Endothelial cell of umbilical vein (primary cell): Measurements from ENCODE around the gene PKNOX2. TPM values are rescaled to one million over a fixed set of nuclear protein-coding genes. Genes with fewer than 3 reads are reported as not detected.

Source experiments
- BruUV-seq: library from RNA; stranded (reverse); fragments of 400-500 nt; replicated peaks from 2 replicates; lab custom pipeline; 2021; lab: Mats Ljungman, UMichigan
- CTCF ChIA-PET: fragments of 300-600, 350-600 bp; sonication (Branson Sonifier 250); formaldehyde crosslinking; loops from one replicate; lab custom pipeline; 2021; ENCODE audit warnings: antibody characterized with exemption, inconsistent platforms; lab: Charles Lee
- POLR2A ChIA-PET: fragments of 300-600, 350-600 bp; sonication (Branson Sonifier 250); formaldehyde crosslinking; loops from one replicate; lab custom pipeline; 2021; ENCODE audit warnings: antibody characterized with exemption, inconsistent platforms; lab: Charles Lee
- DNase-seq: peaks from one replicate; pipeline ENCODE4 v3.0.0-alpha.2; 2011; ENCODE audit warnings: low read depth, low spot score
- FAIRE-seq: peaks from 2 replicates; lab custom pipeline; 2011; peaks lifted over from hg19 to GRCh38; lab: Jason Lieb, UNC
- H2AFZ ChIP-seq: 2 replicates; pipeline ENCODE4 v1.6.0; 2012; ENCODE audit warnings: low read depth, low read length, control low read depth, inconsistent platforms
- H3K27ac ChIP-seq: 2 replicates; pipeline ENCODE4 v1.5.1; 2011; ENCODE audit warnings: low read depth, mild to moderate bottlenecking, control low read depth, low read length, moderate library complexity; ENCODE audit not compliant: insufficient read depth
- H3K27me3 ChIP-seq, 2 experiments: 2 replicates each; pipeline versions ENCODE4 v1.6.0 to v1.6.1; 2011; ENCODE audit warnings: low read length in 2 of 2, mixed read lengths in 1 of 2; ENCODE audit not compliant: control insufficient read depth in 2 of 2, insufficient read depth in 2 of 2
- H3K36me3 ChIP-seq, 2 experiments: 2 replicates in 1 of 2; 3 replicates in 1 of 2; pipeline ENCODE4 v1.5.1; 2011; ENCODE audit warnings: low read length in 2 of 2, mild to moderate bottlenecking in 1 of 2, moderate library complexity in 1 of 2; ENCODE audit not compliant: control insufficient read depth in 2 of 2, insufficient read depth in 2 of 2; ENCODE audit errors: extremely low read depth in 1 of 2
- H3K4me1 ChIP-seq: 3 replicates; pipeline ENCODE4 v1.5.1; 2011; ENCODE audit warnings: mild to moderate bottlenecking, low read length; ENCODE audit not compliant: control insufficient read depth, insufficient read depth; ENCODE audit errors: extremely low read depth
- H3K4me2 ChIP-seq: 2 replicates; pipeline ENCODE4 v1.6.1; 2011; ENCODE audit warnings: low read length, control low read depth, mixed read lengths; ENCODE audit not compliant: insufficient read depth
- H3K4me3 ChIP-seq, 3 experiments: fragments of 200-600 bp in 1 of 3; sonication (generic), shearing (Covaris generic) in 1 of 3; replicated peaks in 1 of 3; 2 replicates each; pipeline ENCODE4 v1.5.1; 2011 to 2016; ENCODE audit warnings: control low read depth in 3 of 3, low read length in 3 of 3, mild to moderate bottlenecking in 2 of 3, inconsistent platforms in 1 of 3, low read depth in 1 of 3, moderate library complexity in 1 of 3; ENCODE audit not compliant: insufficient read depth in 1 of 3
- H3K79me2 ChIP-seq: 2 replicates; pipeline ENCODE4 v1.6.0; 2012; ENCODE audit warnings: low read length, inconsistent platforms; ENCODE audit not compliant: control insufficient read depth, insufficient read depth
- H3K9ac ChIP-seq: replicated peaks from 2 replicates; pipeline ENCODE3; 2011; ENCODE audit warnings: low read length, control low read depth; ENCODE audit not compliant: insufficient read depth; ENCODE audit errors: extremely low read depth
- H3K9me1 ChIP-seq: replicated peaks from 3 replicates; pipeline ENCODE4 v1.6.0; 2011; ENCODE audit warnings: mild to moderate bottlenecking, low read length; ENCODE audit not compliant: control insufficient read depth, insufficient read depth; ENCODE audit errors: extremely low read depth
- H3K9me3 ChIP-seq: replicated peaks from 2 replicates; pipeline ENCODE4 v1.5.1; 2012; ENCODE audit warnings: low read length, inconsistent platforms; ENCODE audit not compliant: control insufficient read depth, insufficient read depth
- H4K20me1 ChIP-seq: replicated peaks from 2 replicates; pipeline ENCODE3; 2011; ENCODE audit warnings: mild to moderate bottlenecking, low read length; ENCODE audit not compliant: control insufficient read depth, insufficient read depth; ENCODE audit errors: extremely low read depth
- CTCF ChIP-seq, 2 donors: IDR thresholded peaks; 1 replicate in 1 of 2; 2 replicates in 1 of 2; pipeline ENCODE4 v1.5.1; 2011; ENCODE audit warnings: low read length in 2 of 2, mild to moderate bottlenecking in 2 of 2, moderate library complexity in 2 of 2, control low read depth in 1 of 2, inconsistent platforms in 1 of 2, low read depth in 1 of 2; ENCODE audit not compliant: insufficient read depth in 1 of 2; ENCODE audit errors: extremely low read depth in 1 of 2
- EZH2 ChIP-seq: IDR thresholded peaks from 2 replicates; pipeline ENCODE4 v1.6.1; 2012; ENCODE audit warnings: borderline replicate concordance, low read depth, mild to moderate bottlenecking, moderate library complexity, low read length, inconsistent platforms; ENCODE audit not compliant: severe bottlenecking
- FOS ChIP-seq: IDR thresholded peaks from 2 replicates; pipeline ENCODE4 v1.6.1; 2011; ENCODE audit warnings: mild to moderate bottlenecking, low read length, moderate library complexity, borderline replicate concordance; ENCODE audit not compliant: insufficient read depth
- GATA2 ChIP-seq: IDR thresholded peaks from 2 replicates; pipeline ENCODE4 v1.7.0; 2011; ENCODE audit warnings: low read depth, mild to moderate bottlenecking, moderate library complexity, mixed read lengths, low read length; ENCODE audit not compliant: insufficient read length, insufficient read depth
- JUN ChIP-seq: IDR thresholded peaks from 2 replicates; pipeline ENCODE4 v1.6.1; 2011; ENCODE audit warnings: borderline replicate concordance, low read depth; ENCODE audit not compliant: insufficient read length, insufficient read depth
- MAX ChIP-seq: IDR thresholded peaks from 2 replicates; pipeline ENCODE4 v1.6.1; 2011; ENCODE audit not compliant: insufficient read depth, insufficient read length
- MYC ChIP-seq: IDR thresholded peaks from one replicate; pipeline ENCODE4 v1.6.1; 2011; ENCODE audit warnings: mild to moderate bottlenecking, low read depth, low read length
- POLR2A ChIP-seq: IDR thresholded peaks from 2 replicates; pipeline ENCODE4 v1.6.1; 2012; ENCODE audit warnings: low read depth, mild to moderate bottlenecking, control low read depth, low read length
- POLR2AphosphoS5 ChIP-seq: IDR thresholded peaks from 2 replicates; pipeline ENCODE4 v1.6.1; 2012; ENCODE audit warnings: low read depth, mild to moderate bottlenecking, control low read depth, low read length, moderate library complexity; ENCODE audit not compliant: insufficient read depth
- dilution Hi-C: fragments of 300-500 bp; cut with MboI; formaldehyde crosslinking; loops from one replicate; pipeline ENCODE4 v1.15.0; 2019; ENCODE audit warnings: low sequenced_read_pairs; ENCODE audit not compliant: extremely low pct_ligation_motif_present
- intact Hi-C: fragments of 100-400 bp; cut with micrococcal nuclease; formaldehyde crosslinking; loops from one replicate; pipeline ENCODE4 v1.10.0; 2022
- polyA plus RNA-seq, 4 experiments: library from polyadenylated mRNA; depleted of rRNA in 3 of 4; stranded (reverse) in 3 of 4; unstranded in 1 of 4; fragments of >200 nt; gene quantifications; 2 replicates each; pipeline versions ENCODE4 v1.2.1 to v1.2.3, GENCODE V29; 2011 to 2012; ENCODE audit warnings: missing spikeins in 1 of 4
- total RNA-seq: library from RNA; stranded (reverse); gene quantifications from 2 replicates; pipeline ENCODE4 v1.2.3, GENCODE V29; 2021

The PKNOX2 gene
- total and polyA plus RNA-seq, 2 donors (not counting 3 experiments of a cell fraction or from before 2014, with no cell fraction given) = 0.11 to 0.91 TPM

GRCh38 chr11:125275905-125276618 is 111.5 kb downstream of the PKNOX2 start:
- BruUV-seq = no TSS peak
- Histone ChIP-seq H3K4me2 (no peak overlapping the region), H3K79me2 (no peaks in the 10 kb centered on the region), H3K9me1 (no peaks in the 10 kb centered on the region), H2AFZ (no peak overlapping the region), H3K9ac (no peak overlapping the region), H3K36me3 (no peaks in the 10 kb centered on the region), H3K9me3 (no peaks in the 10 kb centered on the region), H3K4me3 (no peak overlapping the region), H4K20me1 (no peaks in the 10 kb centered on the region), H3K27ac (no peak overlapping the region), H3K27me3 (peaks cover 8 to 12% of the 10 kb centered on the region in 2 experiments), H3K4me1 (no peaks in the 10 kb centered on the region)
- TF ChIP-seq MAX (no peak), POLR2AphosphoS5 (no peak), POLR2A (no peak), JUN (no peak), GATA2 (no peak), MYC (no peak), EZH2 (no peak), FOS (no peak), CTCF (IDR thresholded peaks at IDR 0.05; ENCODE audit: extremely low read depth in 1 of 2, insufficient read depth in 1 of 2, low read depth in 1 of 2, low read length in 2 of 2) (no peak)
- peak; percentile 11 for DNase-seq
- dilution Hi-C loops (no loop called here), intact Hi-C loops (no loop called here)
- ChIA-PET CTCF (interaction anchor here (1.2 kb wide), 1 partner anchor 10 kb away, joined by 3 read pairs; no protein-coding TSS in a partner anchor), POLR2A (no interaction called here)
- FAIRE-seq = no peak
